Activated CD4-positive, alpha-beta T cell treated with anti-CD3 and anti-CD28 coated beads, Interleukin-2, amount 10 ng/mL, durations not matched to agents 24 days and 14 days (primary cell): Measurements from ENCODE around the gene ERAL1. TPM values are rescaled to one million over a fixed set of nuclear protein-coding genes. Genes with fewer than 3 reads are reported as not detected.
"Not testable (repeated sequence)": the region's sequence is repeated elsewhere in the genome, so short reads cannot be mapped to it uniquely, and the experiment has no call there.

Source experiments
- DNase-seq: peaks from one replicate; pipeline ENCODE4 v3.0.0; 2022
- H3K27ac Mint-ChIP-seq: one replicate; pipeline ENCODE4 v1.8.0; 2022; ENCODE audit warnings: mild to moderate bottlenecking, mixed read lengths
- H3K27me3 Mint-ChIP-seq: one replicate; pipeline ENCODE4 v1.8.0; 2022; ENCODE audit warnings: mixed read lengths
- H3K36me3 Mint-ChIP-seq: one replicate; pipeline ENCODE4 v1.8.0; 2022; ENCODE audit warnings: low read depth, mild to moderate bottlenecking, mixed read lengths
- H3K4me1 Mint-ChIP-seq: one replicate; pipeline ENCODE4 v1.8.0; 2021; ENCODE audit warnings: mixed read lengths
- H3K4me3 Mint-ChIP-seq: one replicate; pipeline ENCODE4 v1.8.0; 2022; ENCODE audit warnings: mild to moderate bottlenecking, moderate library complexity, mixed read lengths
- H3K9me3 Mint-ChIP-seq: one replicate; pipeline ENCODE4 v1.8.0; 2021; ENCODE audit warnings: mixed read lengths
- intact Hi-C: fragments of 100-400 bp; cut with micrococcal nuclease; formaldehyde crosslinking; loops from one replicate; pipeline ENCODE4 v1.15.1; 2023
- total RNA-seq: library from RNA; stranded (reverse); gene quantifications from 2 replicates; pipeline ENCODE4 v1.2.3, GENCODE V29; 2022

ERAL1 gene
- total RNA-seq, 1 donor from 2014 or later = 61.2 TPM

GRCh38 chr17:28836541-28836940, 18.3 kb upstream of the ERAL1 start:
- Mint-ChIP-seq H3K4me1 (peaks cover 22% of the 10 kb centered on the region), H3K36me3 (peaks cover 20% of the 10 kb centered on the region)
- DNase-seq, H3K4me3 Mint-ChIP-seq, intact Hi-C loops, H3K27me3 Mint-ChIP-seq, H3K9me3 Mint-ChIP-seq, H3K27ac Mint-ChIP-seq: not testable (repeated sequence)

- Mint-ChIP-seq H3K4me3 (peak overlapping the region; percentile 39), H3K4me1 (peaks cover 23% of the 10 kb centered on the region), H3K36me3 (peaks cover 16% of the 10 kb centered on the region), H3K9me3 (no peaks in the 10 kb centered on the region), H3K27ac (peak overlapping the region; percentile 84), H3K27me3 (no peaks in the 10 kb centered on the region)
- no peak for DNase-seq
- intact Hi-C loops = no loop called here
Observed at GRCh38 chr17:28839221-28839620, 15.6 kb upstream of the ERAL1 start.

- DNase-seq = no peak
- Mint-ChIP-seq H3K27me3 (no peaks in the 10 kb centered on the region), H3K9me3 (no peaks in the 10 kb centered on the region), H3K4me3 (peak overlapping the region; percentile 98), H3K36me3 (peaks cover 11% of the 10 kb centered on the region), H3K4me1 (peaks cover 19% of the 10 kb centered on the region), H3K27ac (peak overlapping the region; percentile 96)
- intact Hi-C loops = loop anchor here (1.0 to 2.0 kb wide), 4 partner anchors 12 to 79 kb away; partner anchors contain the start of gene FLOT2
Observed at GRCh38 chr17:28841901-28842281, 12.9 kb upstream of the ERAL1 start.

- peaks cover 11% of the 10 kb centered on the region for H3K36me3 Mint-ChIP-seq
- intact Hi-C loops = loop anchor here (1.0 to 2.0 kb wide), 4 partner anchors 12 to 80 kb away; partner anchors contain the start of gene FLOT2
- peak within 1 kb of the TSS; percentile 96 for H3K27ac Mint-ChIP-seq
- H3K4me1 Mint-ChIP-seq = peaks cover 19% of the 10 kb centered on the region
- H3K27me3 Mint-ChIP-seq = no peaks in the 10 kb centered on the region
- H3K4me3 Mint-ChIP-seq = peak within 1 kb of the TSS; percentile 98
- no peaks in the 10 kb centered on the region for H3K9me3 Mint-ChIP-seq
- DNase-seq = peak; percentile 97
Observed at GRCh38 chr17:28842282-28843012, 12.4 kb upstream of the ERAL1 start, which contains the start of gene FAM222B. Gene FAM222B, minus strand, starts transcription at chr17:28842790. Its CDS starts 76,123 bp downstream, at chr17:28766667.

GRCh38 chr17:28843816-28844148, 11.0 kb upstream of the ERAL1 start:
- intact Hi-C loops = loop anchor here (2.0 kb wide), 3 partner anchors 31 to 81 kb away; partner anchors contain the start of gene FLOT2
- DNase-seq = no peak
- Mint-ChIP-seq H3K9me3 (no peaks in the 10 kb centered on the region), H3K4me1 (peaks cover 19% of the 10 kb centered on the region), H3K27ac (no peak overlapping the region), H3K4me3 (peak overlapping the region; percentile 48), H3K36me3 (peaks cover 9% of the 10 kb centered on the region), H3K27me3 (no peaks in the 10 kb centered on the region)

- no peak overlapping the region for H3K4me3 Mint-ChIP-seq
- intact Hi-C loops = no loop called here
- H3K4me1 Mint-ChIP-seq = peaks cover 11% of the 10 kb centered on the region
- no peak for DNase-seq
- no peak overlapping the region for H3K27ac Mint-ChIP-seq
- no peaks in the 10 kb centered on the region for H3K27me3 Mint-ChIP-seq
- H3K9me3 Mint-ChIP-seq = no peaks in the 10 kb centered on the region
- peaks cover 6% of the 10 kb centered on the region for H3K36me3 Mint-ChIP-seq
Observed at GRCh38 chr17:28846231-28846630, 8.6 kb upstream of the ERAL1 start.

- H3K4me3 Mint-ChIP-seq, intact Hi-C loops, H3K27me3 Mint-ChIP-seq, H3K36me3 Mint-ChIP-seq, H3K27ac Mint-ChIP-seq, H3K4me1 Mint-ChIP-seq, H3K9me3 Mint-ChIP-seq, DNase-seq: not testable (repeated sequence)
Observed at GRCh38 chr17:28846699-28847098, 8.1 kb upstream of the ERAL1 start.

- H3K27ac Mint-ChIP-seq, H3K36me3 Mint-ChIP-seq, H3K4me1 Mint-ChIP-seq, H3K4me3 Mint-ChIP-seq, H3K9me3 Mint-ChIP-seq, intact Hi-C loops, H3K27me3 Mint-ChIP-seq: not testable (repeated sequence)
- DNase-seq = peak; percentile 87
Observed at GRCh38 chr17:28848667-28849066, 6.1 kb upstream of the ERAL1 start.

- H3K4me3 Mint-ChIP-seq = no peak overlapping the region
- no peaks in the 10 kb centered on the region for H3K36me3 Mint-ChIP-seq
- no peaks in the 10 kb centered on the region for H3K27me3 Mint-ChIP-seq
- no peaks in the 10 kb centered on the region for H3K9me3 Mint-ChIP-seq
- intact Hi-C loops = no loop called here
- no peak for DNase-seq
- peaks cover 6% of the 10 kb centered on the region for H3K4me1 Mint-ChIP-seq
- no peak overlapping the region for H3K27ac Mint-ChIP-seq
Observed at GRCh38 chr17:28849281-28849680, 5.5 kb upstream of the ERAL1 start.

GRCh38 chr17:28853295-28853694, 1.5 kb upstream of the ERAL1 start:
- H3K27ac Mint-ChIP-seq = no peak overlapping the region
- peaks cover 15% of the 10 kb centered on the region for H3K36me3 Mint-ChIP-seq
- no peaks in the 10 kb centered on the region for H3K9me3 Mint-ChIP-seq
- H3K4me1 Mint-ChIP-seq = peaks cover 19% of the 10 kb centered on the region
- intact Hi-C loops = no loop called here
- no peaks in the 10 kb centered on the region for H3K27me3 Mint-ChIP-seq
- H3K4me3 Mint-ChIP-seq = no peak overlapping the region
- no peak for DNase-seq

GRCh38 chr17:28855336-28855679, 492 bp downstream of the ERAL1 start:
- no peaks in the 10 kb centered on the region for H3K9me3 Mint-ChIP-seq
- no peak for DNase-seq
- intact Hi-C loops = loop anchor here (2.0 to 5.0 kb wide), 2 partner anchors 43 to 47 kb away; partner anchors contain the start of gene DHRS13
- peak overlapping the region; percentile 82 for H3K4me3 Mint-ChIP-seq
- H3K27ac Mint-ChIP-seq = peak overlapping the region; percentile 85
- no peaks in the 10 kb centered on the region for H3K27me3 Mint-ChIP-seq
- peaks cover 26% of the 10 kb centered on the region for H3K36me3 Mint-ChIP-seq
- H3K4me1 Mint-ChIP-seq = peaks cover 19% of the 10 kb centered on the region

GRCh38 chr17:28856028-28856574, 1.3 kb downstream of the ERAL1 start:
- Mint-ChIP-seq H3K27me3 (no peaks in the 10 kb centered on the region), H3K27ac (no peak overlapping the region), H3K4me1 (peaks cover 19% of the 10 kb centered on the region), H3K36me3 (peaks cover 31% of the 10 kb centered on the region), H3K9me3 (no peaks in the 10 kb centered on the region), H3K4me3 (peak overlapping the region; percentile 82)
- no peak for DNase-seq
- intact Hi-C loops = loop anchor here (5.0 kb wide), 1 partner anchor 44 kb away; no protein-coding TSS in a partner anchor

- no peaks in the 10 kb centered on the region for H3K27me3 Mint-ChIP-seq
- H3K9me3 Mint-ChIP-seq = no peaks in the 10 kb centered on the region
- H3K4me1 Mint-ChIP-seq = peaks cover 19% of the 10 kb centered on the region
- peak overlapping the region; percentile 76 for H3K27ac Mint-ChIP-seq
- intact Hi-C loops = loop anchor here (5.0 kb wide), 1 partner anchor 46 kb away; no protein-coding TSS in a partner anchor
- no peak for DNase-seq
- peaks cover 35% of the 10 kb centered on the region for H3K36me3 Mint-ChIP-seq
- no peak overlapping the region for H3K4me3 Mint-ChIP-seq
Observed at GRCh38 chr17:28857905-28858800, 3.3 kb downstream of the ERAL1 start.
